Activated naive CD4-positive, alpha-beta T cell treated with anti-CD3 and anti-CD28 coated beads for 36 hours (primary cell): ENCODE measurements around the gene CCDC174. TPM values are rescaled to one million over a fixed set of nuclear protein-coding genes. Genes with fewer than 3 reads are reported as not detected.

Experiments used
- CTCF ChIA-PET: fragments of 350-600 bp; sonication (Branson Sonifier 250); formaldehyde crosslinking; loops from one replicate; lab custom pipeline; 2021; ENCODE audit warnings: antibody characterized with exemption; lab: Charles Lee
- DNase-seq: peaks from one replicate; pipeline ENCODE4 v3.0.0-alpha.2; 2020
- H3K27ac Mint-ChIP-seq: one replicate; pipeline ENCODE4 v1.8.0; 2021; ENCODE audit warnings: mild to moderate bottlenecking, mixed read lengths
- H3K27me3 Mint-ChIP-seq: one replicate; pipeline ENCODE4 v1.8.0; 2021; ENCODE audit warnings: low read depth, mixed read lengths
- H3K36me3 Mint-ChIP-seq: one replicate; pipeline ENCODE4 v1.8.0; 2021; ENCODE audit warnings: low read depth, mixed read lengths
- H3K4me1 Mint-ChIP-seq: one replicate; pipeline ENCODE4 v1.8.0; 2021; ENCODE audit warnings: low read depth, mixed read lengths
- H3K4me3 Mint-ChIP-seq: one replicate; pipeline ENCODE4 v1.8.0; 2021; ENCODE audit warnings: mild to moderate bottlenecking, moderate library complexity, mixed read lengths
- H3K9me3 Mint-ChIP-seq: one replicate; pipeline ENCODE4 v1.8.0; 2021; ENCODE audit warnings: mixed read lengths
- intact Hi-C: fragments of 100-400 bp; cut with micrococcal nuclease; formaldehyde crosslinking; loops from one replicate; pipeline ENCODE4 v1.15.1; 2023
- total RNA-seq, 2 experiments: library from RNA; stranded (reverse); gene quantifications; one replicate each; pipeline ENCODE4 v1.2.3, GENCODE V29; 2021

CCDC174 gene
- total RNA-seq, 2 experiments from 2014 or later: 16.1 to 20.7 TPM

DNA sequence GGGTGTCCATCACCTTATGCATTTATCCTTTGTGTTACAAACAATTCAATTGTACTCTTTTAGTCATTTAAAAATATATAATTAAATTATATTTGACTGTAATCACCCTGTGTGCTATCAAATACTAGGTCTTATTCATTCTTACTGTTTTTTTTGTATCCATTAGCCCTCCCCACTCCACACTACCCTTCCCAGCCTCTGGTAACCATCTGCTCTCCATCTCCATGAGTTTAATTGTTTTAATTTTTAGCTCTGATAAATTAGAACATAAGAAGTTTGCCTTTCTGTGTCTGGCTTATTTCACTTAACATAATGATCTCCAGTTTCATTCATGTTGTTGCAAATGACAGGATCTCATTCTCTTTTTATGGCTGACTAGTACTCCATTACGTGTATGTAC, 40.2 kb downstream of the CCDC174 start:
- CTCF ChIA-PET: no interaction called here
- no peaks in the 10 kb centered on the region for H3K27me3 Mint-ChIP-seq
- no peaks in the 10 kb centered on the region for H3K4me1 Mint-ChIP-seq
- intact Hi-C loops: no loop called here
- no peak overlapping the region for H3K27ac Mint-ChIP-seq
- H3K9me3 Mint-ChIP-seq: no peaks in the 10 kb centered on the region
- no peak for DNase-seq
- peaks cover 4% of the 10 kb centered on the region for H3K36me3 Mint-ChIP-seq
- H3K4me3 Mint-ChIP-seq: no peak overlapping the region

GRCh38 chr3:14698601-14699244, 47.2 kb downstream of the CCDC174 start:
- intact Hi-C loops: no loop called here
- H3K36me3 Mint-ChIP-seq: peaks cover 6% of the 10 kb centered on the region
- H3K4me3 Mint-ChIP-seq: no peak overlapping the region
- H3K4me1 Mint-ChIP-seq: no peaks in the 10 kb centered on the region
- no peak overlapping the region for H3K27ac Mint-ChIP-seq
- no peaks in the 10 kb centered on the region for H3K9me3 Mint-ChIP-seq
- no peak for DNase-seq
- CTCF ChIA-PET: no interaction called here
- H3K27me3 Mint-ChIP-seq: no peaks in the 10 kb centered on the region

DNA sequence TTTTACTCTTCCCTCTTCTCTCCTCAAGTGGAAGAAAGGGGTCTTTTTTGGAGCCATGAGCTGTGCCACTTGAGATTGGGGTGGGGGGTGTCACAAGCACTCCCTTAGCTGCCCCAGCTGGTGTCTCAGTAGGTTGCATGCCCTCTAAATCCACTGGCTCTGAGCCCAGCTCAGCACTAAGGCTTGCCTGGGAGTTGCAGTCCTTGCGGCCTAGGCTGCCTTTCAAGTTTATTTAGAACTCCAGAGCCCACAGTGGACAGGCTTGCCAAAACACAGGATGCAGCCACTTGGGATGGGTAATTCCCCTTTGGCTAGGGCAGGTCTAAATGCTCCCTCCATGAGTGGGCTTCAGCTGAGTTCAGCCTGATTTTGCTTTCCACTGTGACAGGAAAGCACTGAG, 48.1 kb downstream of the CCDC174 start:
- no peak for DNase-seq
- H3K4me3 Mint-ChIP-seq: no peak overlapping the region
- CTCF ChIA-PET: no interaction called here
- no peaks in the 10 kb centered on the region for H3K9me3 Mint-ChIP-seq
- H3K27me3 Mint-ChIP-seq: no peaks in the 10 kb centered on the region
- H3K27ac Mint-ChIP-seq: no peak overlapping the region
- H3K4me1 Mint-ChIP-seq: no peaks in the 10 kb centered on the region
- peaks cover 6% of the 10 kb centered on the region for H3K36me3 Mint-ChIP-seq
- intact Hi-C loops: no loop called here

DNA sequence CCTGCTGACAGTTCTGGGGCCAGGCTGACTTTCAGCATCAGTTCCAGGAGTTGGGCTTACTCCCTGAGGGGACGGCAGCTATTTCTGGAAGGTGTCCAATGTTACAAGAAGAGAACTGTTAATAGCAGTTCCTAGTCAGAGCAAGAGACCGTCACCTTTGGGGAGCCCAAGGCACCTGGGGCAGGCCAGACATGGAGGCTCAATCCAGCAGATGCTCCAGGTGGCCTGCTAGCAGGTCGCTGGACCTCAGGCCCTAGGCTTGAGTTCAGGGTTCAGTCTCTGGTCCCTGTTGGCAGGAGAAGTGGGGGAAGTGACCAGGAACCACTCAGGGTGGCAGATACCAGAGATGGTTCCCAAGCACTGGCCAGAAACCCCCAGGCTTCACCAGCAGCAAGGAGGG, 49.3 kb downstream of the CCDC174 start:
- DNase-seq: no peak
- CTCF ChIA-PET: no interaction called here
- H3K4me1 Mint-ChIP-seq: no peaks in the 10 kb centered on the region
- peaks cover 3% of the 10 kb centered on the region for H3K36me3 Mint-ChIP-seq
- no peak overlapping the region for H3K27ac Mint-ChIP-seq
- intact Hi-C loops: no loop called here
- no peaks in the 10 kb centered on the region for H3K9me3 Mint-ChIP-seq
- H3K27me3 Mint-ChIP-seq: no peaks in the 10 kb centered on the region
- H3K4me3 Mint-ChIP-seq: no peak overlapping the region

DNA sequence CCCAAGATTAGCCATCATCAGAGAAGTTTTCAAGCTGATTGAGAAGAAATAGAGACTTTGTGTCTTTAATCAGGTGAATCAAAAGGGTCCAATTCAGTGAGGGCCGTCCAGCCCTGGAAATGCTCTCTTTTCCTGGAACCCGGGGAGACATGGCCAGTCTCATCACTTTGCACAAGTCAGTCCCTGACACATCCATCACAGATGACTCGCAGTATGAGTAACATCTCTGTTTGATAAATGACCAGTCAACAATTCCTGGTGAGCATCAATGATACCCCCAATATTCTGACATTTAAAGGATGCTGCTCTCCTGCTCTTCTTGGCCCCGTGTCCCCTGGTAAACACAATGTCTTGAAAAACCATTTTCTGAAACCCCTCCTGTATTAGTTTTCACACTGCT, 50.1 kb downstream of the CCDC174 start:
- DNase-seq: no peak
- no peaks in the 10 kb centered on the region for H3K9me3 Mint-ChIP-seq
- intact Hi-C loops: no loop called here
- no peak overlapping the region for H3K4me3 Mint-ChIP-seq
- peaks cover 3% of the 10 kb centered on the region for H3K36me3 Mint-ChIP-seq
- H3K27ac Mint-ChIP-seq: no peak overlapping the region
- CTCF ChIA-PET: no interaction called here
- no peaks in the 10 kb centered on the region for H3K4me1 Mint-ChIP-seq
- H3K27me3 Mint-ChIP-seq: no peaks in the 10 kb centered on the region

DNA sequence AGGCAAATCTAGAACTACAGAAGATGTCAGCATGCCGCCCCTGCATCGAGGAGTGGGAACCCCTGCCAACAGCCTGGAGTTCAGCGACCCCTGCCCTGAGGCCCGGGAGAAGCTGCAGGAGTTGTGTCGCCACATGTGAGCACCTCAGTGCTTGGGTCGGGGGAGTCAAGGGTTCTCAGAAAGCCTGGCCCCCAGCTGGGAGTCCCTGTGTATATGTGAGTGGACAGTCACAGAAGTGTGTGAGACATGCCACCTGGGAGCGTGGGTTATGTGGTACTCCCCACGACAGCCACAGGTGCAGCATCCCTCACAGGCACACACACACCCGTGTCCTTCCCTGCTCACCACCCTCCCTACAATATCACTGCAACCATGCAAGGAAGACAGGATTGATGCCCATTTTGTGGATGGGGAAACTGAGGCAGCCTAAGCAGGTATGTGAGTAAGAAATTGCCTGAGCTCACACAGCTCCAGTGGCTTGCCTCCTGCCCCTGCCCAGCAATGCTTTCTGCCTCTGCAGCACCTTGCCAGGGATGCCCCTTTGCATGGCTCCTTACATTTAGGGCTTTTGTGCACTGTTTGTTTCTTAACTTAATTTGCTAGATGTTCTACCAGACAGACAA, 51.7 kb downstream of the CCDC174 start:
- intact Hi-C loops: no loop called here
- no peaks in the 10 kb centered on the region for H3K9me3 Mint-ChIP-seq
- DNase-seq: no peak
- H3K27ac Mint-ChIP-seq: no peak overlapping the region
- CTCF ChIA-PET: no interaction called here
- no peak overlapping the region for H3K4me3 Mint-ChIP-seq
- H3K4me1 Mint-ChIP-seq: no peaks in the 10 kb centered on the region
- H3K36me3 Mint-ChIP-seq: peaks cover 3% of the 10 kb centered on the region
- H3K27me3 Mint-ChIP-seq: no peaks in the 10 kb centered on the region

- no peak for DNase-seq
- intact Hi-C loops: no loop called here
- CTCF ChIA-PET: no interaction called here
These were observed 52.2 kb downstream of the CCDC174 start for GRCh38 chr3:14703791-14704190.

GRCh38 chr3:14706096-14706495, 54.5 kb downstream of the CCDC174 start:
- Mint-ChIP-seq H3K9me3 (no peaks in the 10 kb centered on the region), H3K27ac (no peak overlapping the region), H3K36me3 (peaks cover 12% of the 10 kb centered on the region), H3K4me1 (no peaks in the 10 kb centered on the region), H3K4me3 (no peak overlapping the region), H3K27me3 (no peaks in the 10 kb centered on the region)
- no peak for DNase-seq
- intact Hi-C loops: no loop called here
- CTCF ChIA-PET: interaction anchor here (1.4 kb wide), 1 partner anchor 73 kb away, joined by 3 read pairs; no protein-coding TSS in a partner anchor

More at GRCh38 chr3:14703791-14704190, 52.2 kb downstream of the CCDC174 start:
- no peaks in the 10 kb centered on the region for H3K4me1 Mint-ChIP-seq
- H3K4me3 Mint-ChIP-seq: no peak overlapping the region
- no peaks in the 10 kb centered on the region for H3K9me3 Mint-ChIP-seq
- peaks cover 4% of the 10 kb centered on the region for H3K36me3 Mint-ChIP-seq
- H3K27ac Mint-ChIP-seq: no peak overlapping the region
- no peaks in the 10 kb centered on the region for H3K27me3 Mint-ChIP-seq

DNA sequence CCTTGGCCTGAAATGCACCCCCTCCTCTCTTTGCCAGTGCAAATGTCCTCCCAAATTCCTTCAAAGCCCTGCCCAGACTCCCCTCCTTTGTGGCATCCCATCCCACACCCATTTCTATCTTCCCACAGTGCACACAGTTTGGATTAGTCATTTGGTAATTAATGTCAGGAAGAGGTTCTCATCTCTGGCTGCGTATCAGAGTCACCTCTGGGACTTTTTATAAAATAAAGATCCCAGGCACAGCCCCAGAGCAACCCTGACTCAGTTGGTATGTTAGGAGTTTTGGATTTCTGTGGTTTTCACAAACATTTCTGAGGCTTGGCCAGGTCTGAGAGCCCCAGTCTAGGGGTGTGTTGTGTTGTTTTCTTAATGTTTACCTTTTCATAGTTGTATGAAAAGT, 65.0 kb downstream of the CCDC174 start:
- Mint-ChIP-seq H3K27ac (no peak overlapping the region), H3K9me3 (peaks cover 8% of the 10 kb centered on the region), H3K27me3 (no peaks in the 10 kb centered on the region), H3K4me3 (no peak overlapping the region), H3K4me1 (no peaks in the 10 kb centered on the region), H3K36me3 (peaks cover 3% of the 10 kb centered on the region)
- CTCF ChIA-PET: interaction anchor here (0.7 kb wide), 1 partner anchor 138 kb away, joined by 3 read pairs; no protein-coding TSS in a partner anchor
- intact Hi-C loops: no loop called here
- DNase-seq: no peak

DNA sequence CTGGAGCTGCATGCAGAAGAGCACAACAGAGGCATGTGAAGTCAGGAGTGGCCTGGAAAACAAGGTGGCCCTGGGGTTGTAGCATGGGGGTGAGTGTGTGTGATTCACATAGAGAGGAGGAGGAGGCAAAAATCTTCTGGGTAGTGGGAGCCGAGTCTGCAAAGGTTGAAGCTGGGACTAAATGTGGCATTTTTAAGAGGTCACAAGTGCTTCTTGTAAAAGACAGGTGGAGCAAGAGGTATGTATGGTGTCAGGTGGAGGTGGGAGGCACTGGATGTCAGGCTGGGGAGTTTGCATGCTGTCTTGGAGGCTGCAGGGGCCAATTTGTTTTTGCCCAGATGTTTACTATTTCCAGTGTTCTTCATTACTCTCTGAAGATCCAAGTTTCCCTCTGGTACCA, 65.7 kb downstream of the CCDC174 start:
- Mint-ChIP-seq H3K36me3 (peaks cover 3% of the 10 kb centered on the region), H3K4me1 (no peaks in the 10 kb centered on the region), H3K4me3 (no peak overlapping the region), H3K27ac (no peak overlapping the region), H3K27me3 (no peaks in the 10 kb centered on the region), H3K9me3 (peaks cover 8% of the 10 kb centered on the region)
- CTCF ChIA-PET: interaction anchor here (0.7 kb wide), 1 partner anchor 138 kb away, joined by 3 read pairs; no protein-coding TSS in a partner anchor
- intact Hi-C loops: no loop called here
- DNase-seq: no peak

DNA sequence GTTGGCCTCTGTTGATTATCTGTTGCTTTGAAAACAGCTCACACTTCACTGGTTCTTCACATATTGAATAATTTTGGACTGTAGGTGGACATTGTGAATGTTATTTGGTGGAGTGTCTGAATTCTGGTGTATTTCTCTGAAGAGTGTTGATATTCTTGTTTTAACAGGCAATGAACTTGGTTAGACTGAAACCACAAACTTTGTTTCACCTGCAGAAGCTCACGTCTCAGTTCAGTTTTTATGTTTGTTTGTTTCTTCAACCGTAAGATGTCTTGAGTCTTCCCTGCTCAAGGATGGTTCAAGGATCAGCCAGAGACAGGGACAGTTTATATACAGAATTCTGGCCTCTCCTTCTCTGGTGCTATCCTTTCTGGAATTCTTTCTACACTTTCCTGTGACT, 67.0 kb downstream of the CCDC174 start:
- no peaks in the 10 kb centered on the region for H3K4me1 Mint-ChIP-seq
- intact Hi-C loops: no loop called here
- H3K27me3 Mint-ChIP-seq: no peaks in the 10 kb centered on the region
- no peak for DNase-seq
- no peaks in the 10 kb centered on the region for H3K9me3 Mint-ChIP-seq
- H3K36me3 Mint-ChIP-seq: peaks cover 1% of the 10 kb centered on the region
- no peak overlapping the region for H3K27ac Mint-ChIP-seq
- no peak overlapping the region for H3K4me3 Mint-ChIP-seq
- CTCF ChIA-PET: no interaction called here

- no peak overlapping the region for H3K4me3 Mint-ChIP-seq
- intact Hi-C loops: no loop called here
- CTCF ChIA-PET: no interaction called here
These were observed 67.4 kb downstream of the CCDC174 start for GRCh38 chr3:14719006-14719405.

More at GRCh38 chr3:14719006-14719405, 67.4 kb downstream of the CCDC174 start:
- H3K36me3 Mint-ChIP-seq: peaks cover 1% of the 10 kb centered on the region
- H3K27me3 Mint-ChIP-seq: no peaks in the 10 kb centered on the region
- no peak for DNase-seq
- H3K9me3 Mint-ChIP-seq: no peaks in the 10 kb centered on the region
- H3K27ac Mint-ChIP-seq: no peak overlapping the region
- no peaks in the 10 kb centered on the region for H3K4me1 Mint-ChIP-seq
